Left lung (tissue), 14 donors: ENCODE data around the gene AGTR1. TPM values are rescaled to one million over a fixed set of nuclear protein-coding genes. Genes with fewer than 3 reads are reported as not detected.

Experiments used
- ATAC-seq: fragments of 200-7000 bp; cut with Tn5 transposase; one replicate; pipeline ENCODE4 v1.9.1; 2020; ENCODE audit warnings: moderate library complexity
- DNase-seq, 4 donors: peaks; one replicate each; pipeline ENCODE4 v3.0.0-alpha.2; 2013 to 2020
- H3K27ac ChIP-seq, 2 donors: fragments of 200-600 bp; sonication (generic) in 1 of 2; one replicate each; pipeline versions ENCODE4 v1.5.0 to v1.8.0; 2020 to 2021
- H3K27me3 ChIP-seq, 2 donors: fragments of 200-600 bp; sonication (generic) in 1 of 2; one replicate each; pipeline versions ENCODE4 v1.5.0 to v1.8.0; 2020 to 2021
- H3K36me3 ChIP-seq, 2 donors: fragments of 200-600 bp; sonication (generic) in 1 of 2; one replicate each; pipeline versions ENCODE4 v1.5.0 to v1.8.0; 2020 to 2021
- H3K4me1 ChIP-seq, 2 donors: fragments of 200-600 bp; one replicate each; pipeline ENCODE4 v1.8.0; 2021
- H3K4me3 ChIP-seq, 2 donors: fragments of 200-600 bp; sonication (generic) in 1 of 2; one replicate each; pipeline versions ENCODE4 v1.5.0 to v1.8.0; 2020 to 2021; ENCODE audit warnings: mild to moderate bottlenecking in 1 of 2
- H3K9me3 ChIP-seq, 2 donors: fragments of 200-600 bp; sonication (generic) in 1 of 2; one replicate each; pipeline versions ENCODE4 v1.5.0 to v1.8.0; 2020 to 2021
- intact Hi-C, 2 donors: fragments of 100-400 bp; cut with DNase I; formaldehyde crosslinking; loops; one replicate each; pipeline versions ENCODE4 v1.11.2 to v1.14.2; 2022
- long read RNA-seq, 12 donors: library from polyadenylated mRNA in 2 of 12; unstranded in 2 of 12; transcript quantifications; one replicate each; pipeline ENCODE4 v2.0.0 and lab custom pipeline, GENCODE V29; 2019 to 2026
- polyA plus RNA-seq, 6 donors: library from polyadenylated mRNA; unstranded; fragments of 120-200 nt; gene quantifications; one replicate each; pipeline ENCODE4 v1.2.1, GENCODE V29; 2013; ENCODE audit not compliant: insufficient read length in 6 of 6
- total RNA-seq, 2 donors: library from RNA; stranded (reverse); fragmentation: NEBNext Ultra II Directional; extraction: Animal tissue kit (Norgen Biotek cat#: 25700); gene quantifications; one replicate each; pipeline ENCODE4 v1.2.1, GENCODE V29; 2021
- TF ChIP-seq, protein P1 (sequence below), 2 donors: fragments of 200-600 bp; sonication (generic) in 1 of 2; IDR thresholded peaks; one replicate each; pipeline versions ENCODE4 v1.5.0 to v1.8.0; 2021; ENCODE audit warnings: antibody characterized with exemption in 2 of 2
- donor health status: DM: no; HTN: yes; CAD: no.
- donor health status: DM: no; HTN: no; CAD: no.

Gene AGTR1
- total RNA-seq (1 to 10 TPM; 7.2 to 7.4 TPM), polyA plus RNA-seq (10 to 100 TPM; 20.0 to 28.2 (median 24.1) TPM)
- long read RNA-seq, donor 1, transcript AGTR1-201 (3 exons, 2,356 nt) = minor isoform, 6 of 15 reads
- long read RNA-seq, donor 1, transcript AGTR1-209 (2 exons, 2,359 nt) = major isoform, 9 of 15 reads
- long read RNA-seq, donor 1, partial matches to known transcripts = 0 of 15 reads
- long read RNA-seq, donor 1, other reads (novel, unspliced or antisense) = 0 of 15 reads
- long read RNA-seq, donor 2, transcript AGTR1-209 (2 exons, 2,359 nt) = major isoform, 6 of 31 reads
- long read RNA-seq, donor 2, partial matches to known transcripts = 23 of 31 reads
- long read RNA-seq, donor 2, other reads (novel, unspliced or antisense) = 0 of 31 reads
- long read RNA-seq, donor 3, partial matches to known transcripts = 0 of 4 reads
- long read RNA-seq, donor 3, other reads (novel, unspliced or antisense) = 0 of 4 reads
- long read RNA-seq, donor 4 = 0 reads
- long read RNA-seq, donor 5, transcript AGTR1-201 (3 exons, 2,356 nt) = major isoform, 6 of 9 reads
- long read RNA-seq, donor 5, partial matches to known transcripts = 0 of 9 reads
- long read RNA-seq, donor 5, other reads (novel, unspliced or antisense) = 0 of 9 reads
- long read RNA-seq, donor 6, partial matches to known transcripts = 14 of 19 reads
- long read RNA-seq, donor 6, other reads (novel, unspliced or antisense) = 0 of 19 reads
- long read RNA-seq, donor 7, partial matches to known transcripts = 9 of 15 reads
- long read RNA-seq, donor 7, other reads (novel, unspliced or antisense) = 0 of 15 reads
- long read RNA-seq, donor 8, transcript AGTR1-209 (2 exons, 2,359 nt) = major isoform, 5 of 7 reads
- long read RNA-seq, donor 8, partial matches to known transcripts = 0 of 7 reads
- long read RNA-seq, donor 8, other reads (novel, unspliced or antisense) = 0 of 7 reads
- long read RNA-seq, donor 9 = 0 reads
- long read RNA-seq, donor 10 = 0 reads
- long read RNA-seq, donor 11 = 0 reads
- long read RNA-seq, donor 12, transcript AGTR1-209 (2 exons, 2,359 nt) = major isoform, 5 of 8 reads
- long read RNA-seq, donor 12, partial matches to known transcripts = 0 of 8 reads
- long read RNA-seq, donor 12, other reads (novel, unspliced or antisense) = 0 of 8 reads

DNA sequence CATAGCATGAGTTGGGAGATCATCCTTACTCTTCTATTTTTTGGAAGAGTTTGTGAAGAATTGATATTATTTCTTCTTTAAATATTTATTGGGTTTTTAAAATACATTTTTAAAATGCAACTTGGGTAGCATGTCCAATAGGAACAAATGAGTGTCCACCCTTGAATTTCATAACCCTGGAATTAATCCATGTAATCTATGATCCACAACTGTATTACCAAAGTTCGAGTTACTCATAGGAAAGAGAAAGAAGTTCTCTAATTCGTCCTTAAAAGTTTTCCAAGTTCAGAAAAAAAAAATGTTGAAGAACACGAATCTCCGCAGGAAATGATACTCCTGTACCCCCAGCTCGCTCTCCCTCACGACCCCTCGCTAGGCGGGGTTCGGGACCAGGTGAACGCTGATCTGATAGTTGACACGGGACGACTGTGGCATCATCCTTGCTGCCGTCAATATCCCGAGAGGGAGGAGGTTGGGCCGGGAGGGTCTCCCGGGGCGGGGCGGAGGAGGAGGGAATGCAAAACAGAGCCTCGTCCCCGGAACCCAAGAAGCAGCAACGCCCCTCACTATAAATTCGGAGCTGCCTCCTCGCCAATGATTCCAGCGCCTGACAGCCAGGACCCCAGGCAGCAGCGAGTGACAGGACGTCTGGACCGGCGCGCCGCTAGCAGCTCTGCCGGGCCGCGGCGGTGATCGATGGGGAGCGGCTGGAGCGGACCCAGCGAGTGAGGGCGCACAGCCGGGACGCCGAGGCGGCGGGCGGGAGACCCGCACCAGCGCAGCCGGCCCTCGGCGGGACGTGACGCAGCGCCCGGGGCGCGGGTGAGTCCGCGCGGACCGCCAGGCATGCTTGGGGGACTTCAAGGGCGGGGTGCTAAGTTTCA, at the start of gene AGTR1:
TSS of gene AGTR1 (plus strand) at position 598 of the 884 bp plus-strand sequence. CDS start 43,133 bp downstream, outside the sequence.
- no peaks in the 10 kb centered on the region for H3K9me3 ChIP-seq
- H3K27me3 ChIP-seq = peaks cover 11 to 37% of the 10 kb centered on the region in 2 donors
- peak within 1 kb of the TSS; percentile 19 to 40 for H3K27ac ChIP-seq
- intact Hi-C loops = no loop called here
- ATAC-seq (peak; percentile 90), DNase-seq (peak; percentile 74 to 92 (median 84))
- H3K4me1 ChIP-seq = no peaks in the 10 kb centered on the region
- no peaks in the 10 kb centered on the region for H3K36me3 ChIP-seq
- peak within 1 kb of the TSS; percentile 30 to 31 for H3K4me3 ChIP-seq
- TF ChIP-seq, protein P1, sequence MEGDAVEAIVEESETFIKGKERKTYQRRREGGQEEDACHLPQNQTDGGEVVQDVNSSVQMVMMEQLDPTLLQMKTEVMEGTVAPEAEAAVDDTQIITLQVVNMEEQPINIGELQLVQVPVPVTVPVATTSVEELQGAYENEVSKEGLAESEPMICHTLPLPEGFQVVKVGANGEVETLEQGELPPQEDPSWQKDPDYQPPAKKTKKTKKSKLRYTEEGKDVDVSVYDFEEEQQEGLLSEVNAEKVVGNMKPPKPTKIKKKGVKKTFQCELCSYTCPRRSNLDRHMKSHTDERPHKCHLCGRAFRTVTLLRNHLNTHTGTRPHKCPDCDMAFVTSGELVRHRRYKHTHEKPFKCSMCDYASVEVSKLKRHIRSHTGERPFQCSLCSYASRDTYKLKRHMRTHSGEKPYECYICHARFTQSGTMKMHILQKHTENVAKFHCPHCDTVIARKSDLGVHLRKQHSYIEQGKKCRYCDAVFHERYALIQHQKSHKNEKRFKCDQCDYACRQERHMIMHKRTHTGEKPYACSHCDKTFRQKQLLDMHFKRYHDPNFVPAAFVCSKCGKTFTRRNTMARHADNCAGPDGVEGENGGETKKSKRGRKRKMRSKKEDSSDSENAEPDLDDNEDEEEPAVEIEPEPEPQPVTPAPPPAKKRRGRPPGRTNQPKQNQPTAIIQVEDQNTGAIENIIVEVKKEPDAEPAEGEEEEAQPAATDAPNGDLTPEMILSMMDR (IDR thresholded peaks at IDR 0.05) = no peak

DNA sequence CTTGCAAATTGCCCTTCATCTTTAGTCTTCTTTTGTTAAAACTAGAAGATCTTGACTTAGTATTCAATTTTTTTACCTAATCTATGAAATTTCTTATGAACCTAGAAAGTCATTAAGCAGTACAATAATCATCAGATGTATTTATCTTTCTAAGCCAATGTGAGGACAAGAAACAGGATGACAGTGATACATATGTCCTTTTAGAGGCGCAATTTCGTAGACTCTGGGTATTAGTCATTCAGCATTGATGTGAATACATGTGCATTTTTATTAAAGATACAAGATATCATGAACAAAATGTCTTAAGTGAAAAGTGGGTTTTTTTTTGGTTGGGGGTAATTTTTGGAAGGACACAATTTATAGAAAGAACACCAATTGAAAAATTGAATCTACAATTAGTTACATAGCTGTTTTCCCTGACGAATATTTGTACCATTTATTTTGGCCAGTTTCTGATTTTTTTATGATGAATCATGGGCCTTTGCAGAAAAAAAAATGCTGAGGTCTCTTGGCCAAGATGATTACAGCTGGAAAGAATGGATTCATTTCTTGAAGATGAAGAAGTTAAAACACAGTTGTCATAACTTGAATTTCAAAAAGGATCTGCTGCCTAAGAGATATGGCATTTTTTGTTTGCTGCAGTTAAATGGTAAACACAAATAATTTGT, 48.9 kb upstream of the AGTR1 start:
- no peaks in the 10 kb centered on the region for H3K27me3 ChIP-seq
- no peak overlapping the region for H3K4me3 ChIP-seq
- no peaks in the 10 kb centered on the region for H3K9me3 ChIP-seq
- intact Hi-C loops = no loop called here
- H3K36me3 ChIP-seq = no peaks in the 10 kb centered on the region
- no peak for DNase-seq
- H3K4me1 ChIP-seq = no peaks in the 10 kb centered on the region
- TF ChIP-seq, protein P1 (IDR thresholded peaks at IDR 0.05) = no peak
- H3K27ac ChIP-seq = peak overlapping the region in 1 of 2 donors; percentile 21
- no peak for ATAC-seq

DNA sequence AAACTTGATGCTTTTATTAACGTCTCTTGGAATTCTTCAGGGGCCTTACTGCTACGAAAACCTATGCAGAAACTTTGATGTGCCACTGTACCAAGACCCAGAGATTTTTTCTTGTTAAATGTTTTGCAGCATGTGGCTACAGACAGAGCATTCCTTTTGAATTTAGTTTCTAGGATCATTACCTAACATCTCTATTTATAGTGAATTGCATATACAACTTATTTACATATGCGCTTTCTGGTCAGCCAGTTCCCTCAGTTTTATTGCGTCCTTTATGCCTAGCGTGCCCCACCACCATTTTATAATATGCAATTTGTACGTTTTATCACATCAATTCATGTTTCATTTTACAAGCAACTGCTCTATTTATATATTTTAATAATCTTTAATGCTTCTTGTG, 46.2 kb upstream of the AGTR1 start:
- no peaks in the 10 kb centered on the region for H3K36me3 ChIP-seq
- DNase-seq = no peak
- H3K4me1 ChIP-seq = no peaks in the 10 kb centered on the region
- H3K27me3 ChIP-seq = no peaks in the 10 kb centered on the region
- ATAC-seq = no peak
- TF ChIP-seq, protein P1 (IDR thresholded peaks at IDR 0.05) = no peak
- H3K27ac ChIP-seq = no peak overlapping the region
- no peak overlapping the region for H3K4me3 ChIP-seq
- intact Hi-C loops = no loop called here
- H3K9me3 ChIP-seq = no peaks in the 10 kb centered on the region

DNA sequence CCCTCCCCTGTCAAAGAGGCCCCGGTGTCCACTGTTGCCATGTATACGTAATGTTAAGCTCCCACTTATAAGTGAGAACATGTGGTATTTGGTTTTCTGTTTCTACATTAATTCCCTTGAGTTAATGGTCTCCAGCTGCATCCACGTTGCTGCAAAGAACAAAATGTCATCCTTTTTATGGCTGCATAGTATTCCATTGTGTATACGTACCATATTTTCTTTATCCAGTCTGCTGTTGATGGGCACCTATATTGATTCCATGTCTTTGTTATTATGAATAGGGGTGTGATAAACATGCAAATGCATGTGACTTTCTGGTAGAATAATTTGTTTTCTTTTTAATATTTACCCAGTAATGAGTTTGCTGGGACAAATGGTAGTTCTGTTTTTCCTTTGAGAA, 43.3 kb upstream of the AGTR1 start:
- H3K4me1 ChIP-seq = no peaks in the 10 kb centered on the region
- DNase-seq (no peak), ATAC-seq (no peak)
- H3K36me3 ChIP-seq = no peaks in the 10 kb centered on the region
- TF ChIP-seq, protein P1 (IDR thresholded peaks at IDR 0.05) = no peak
- no peaks in the 10 kb centered on the region for H3K9me3 ChIP-seq
- intact Hi-C loops = no loop called here
- no peak overlapping the region for H3K27ac ChIP-seq
- H3K4me3 ChIP-seq = no peak overlapping the region
- no peaks in the 10 kb centered on the region for H3K27me3 ChIP-seq
